Measurements from ENCODE around the gene ZRANB3. TPM values are rescaled to one million over a fixed set of nuclear protein-coding genes. Genes with fewer than 3 reads are reported as not detected.
"Not testable (repeated sequence)": the region's sequence is repeated elsewhere in the genome, so short reads cannot be mapped to it uniquely, and the experiment has no call there.

ZRANB3 gene
- total RNA-seq, 2 experiments from 2014 or later: 13.4 to 16.2 TPM

- H3K4me3 Mint-ChIP-seq: no peak overlapping the region
- no peak for DNase-seq
- H3K9me3 Mint-ChIP-seq: no peaks in the 10 kb centered on the region
- no peak overlapping the region for H3K27ac Mint-ChIP-seq
- intact Hi-C loops (cut with micrococcal nuclease): no loop called here
- H3K4me1 Mint-ChIP-seq (ENCODE audit: low read depth): peaks cover 7% of the 10 kb centered on the region
- POLR2A ChIA-PET: no interaction called here
- CTCF ChIA-PET: no interaction called here
- peaks cover 20% of the 10 kb centered on the region for H3K36me3 Mint-ChIP-seq
- no peaks in the 10 kb centered on the region for H3K27me3 Mint-ChIP-seq
These were observed 435.4 kb downstream of the ZRANB3 start for GRCh38 chr2:135095591-135095990.

- no peak overlapping the region for H3K4me3 Mint-ChIP-seq
- intact Hi-C loops (cut with micrococcal nuclease): no loop called here
- peaks cover 5% of the 10 kb centered on the region for H3K4me1 Mint-ChIP-seq (ENCODE audit: low read depth)
- no peak overlapping the region for H3K27ac Mint-ChIP-seq
- no peak for DNase-seq
- H3K36me3 Mint-ChIP-seq: peaks cover 24% of the 10 kb centered on the region
- H3K9me3 Mint-ChIP-seq: no peaks in the 10 kb centered on the region
- CTCF ChIA-PET: no interaction called here
- no peaks in the 10 kb centered on the region for H3K27me3 Mint-ChIP-seq
- POLR2A ChIA-PET: no interaction called here
These were observed 436.5 kb downstream of the ZRANB3 start for GRCh38 chr2:135094508-135094907.

GRCh38 chr2:135093670-135094330 lies 437.2 kb downstream of the ZRANB3 start:
- POLR2A ChIA-PET: no interaction called here
- DNase-seq: no peak
- H3K36me3 Mint-ChIP-seq: peaks cover 29% of the 10 kb centered on the region
- peaks cover 5% of the 10 kb centered on the region for H3K4me1 Mint-ChIP-seq (ENCODE audit: low read depth)
- intact Hi-C loops (cut with micrococcal nuclease): no loop called here
- no peaks in the 10 kb centered on the region for H3K27me3 Mint-ChIP-seq
- CTCF ChIA-PET: no interaction called here
- H3K27ac Mint-ChIP-seq: no peak overlapping the region
- H3K4me3 Mint-ChIP-seq: no peak overlapping the region
- H3K9me3 Mint-ChIP-seq: peaks cover 5% of the 10 kb centered on the region

DNA sequence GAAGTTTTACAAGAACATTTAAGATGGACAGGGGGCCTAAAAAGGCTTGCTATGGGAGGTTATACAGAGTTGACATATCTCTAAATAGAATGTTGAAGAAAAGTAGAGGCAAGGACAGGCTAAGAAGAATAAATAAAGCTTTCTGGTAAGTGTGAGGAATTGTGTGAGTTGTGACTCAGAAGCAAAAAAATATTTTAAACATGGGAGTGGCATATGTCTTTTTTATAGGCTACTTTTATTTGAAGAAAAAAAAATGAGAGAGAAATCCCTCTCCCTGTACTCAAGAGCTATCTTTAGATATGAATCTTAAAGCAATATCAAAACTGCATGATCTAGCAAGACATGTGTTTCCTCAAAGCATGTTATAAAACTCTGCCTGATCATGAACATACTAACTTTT lies 437.8 kb downstream of the ZRANB3 start:
- peaks cover 31% of the 10 kb centered on the region for H3K36me3 Mint-ChIP-seq
- POLR2A ChIA-PET: no interaction called here
- CTCF ChIA-PET: no interaction called here
- DNase-seq: no peak
- H3K9me3 Mint-ChIP-seq: peaks cover 5% of the 10 kb centered on the region
- no peak overlapping the region for H3K4me3 Mint-ChIP-seq
- peaks cover 5% of the 10 kb centered on the region for H3K4me1 Mint-ChIP-seq (ENCODE audit: low read depth)
- no peaks in the 10 kb centered on the region for H3K27me3 Mint-ChIP-seq
- H3K27ac Mint-ChIP-seq: no peak overlapping the region
- intact Hi-C loops (cut with micrococcal nuclease): no loop called here

- H3K4me1 Mint-ChIP-seq (ENCODE audit: low read depth): peaks cover 8% of the 10 kb centered on the region
- H3K36me3 Mint-ChIP-seq: peaks cover 31% of the 10 kb centered on the region
- no peak overlapping the region for H3K27ac Mint-ChIP-seq
- intact Hi-C loops (cut with micrococcal nuclease): no loop called here
- ChIA-PET CTCF (no interaction called here), POLR2A (no interaction called here)
- peaks cover 5% of the 10 kb centered on the region for H3K9me3 Mint-ChIP-seq
- DNase-seq: no peak
- H3K27me3 Mint-ChIP-seq: no peaks in the 10 kb centered on the region
- H3K4me3 Mint-ChIP-seq: no peak overlapping the region
These were observed 439.3 kb downstream of the ZRANB3 start for GRCh38 chr2:135091681-135092080.

DNA sequence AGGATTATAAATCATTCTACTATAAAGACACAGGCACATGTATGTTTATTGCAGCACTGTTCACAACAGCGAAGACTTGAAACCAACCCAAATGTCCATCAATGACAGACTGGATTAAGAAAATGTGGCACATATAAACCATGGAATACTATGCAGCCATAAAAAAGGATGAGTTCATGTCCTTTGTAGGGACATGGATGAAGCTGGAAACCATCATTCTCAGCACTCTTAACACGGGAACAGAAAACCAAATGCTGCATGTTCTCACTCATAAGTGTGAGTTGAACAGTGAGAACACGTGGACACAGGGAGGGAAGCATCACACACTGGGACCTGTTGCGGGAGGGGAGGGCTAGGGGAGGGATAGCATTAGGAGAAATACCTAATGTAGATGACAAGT lies 441.4 kb downstream of the ZRANB3 start:
- not testable (repeated sequence) for H3K27me3 Mint-ChIP-seq

More for the DNA sequence above, 441.4 kb downstream of the ZRANB3 start:
- peaks cover 27% of the 10 kb centered on the region for H3K36me3 Mint-ChIP-seq
- intact Hi-C loops (cut with micrococcal nuclease); H3K4me3 Mint-ChIP-seq; POLR2A ChIA-PET; H3K9me3 Mint-ChIP-seq; CTCF ChIA-PET; H3K27ac Mint-ChIP-seq; DNase-seq: not testable (repeated sequence)
- peaks cover 19% of the 10 kb centered on the region for H3K4me1 Mint-ChIP-seq (ENCODE audit: low read depth)

Other genes with a start within 250 kb of the ZRANB3 start
- 10 to 100 TPM; 49.3 to 56.3 TPM for gene R3HDM1, start 266 bp upstream of the ZRANB3 start, total RNA-seq
- gene UBXN4, start 210.6 kb upstream of the ZRANB3 start, total RNA-seq: 100 to 1,000 TPM; 107 TPM